GM19468 (cell line): ENCODE results near the gene PSMB3.
"Not testable (repeated sequence)": the region's sequence is repeated elsewhere in the genome, so short reads cannot be mapped to it uniquely, and the experiment has no call there.

Experiments
- ATAC-seq: cut with Tn5 transposase; IDR thresholded peaks from one replicate; pipeline ENCODE4 v1.9.1; 2021; ENCODE audit warnings: mild to moderate bottlenecking, moderate library complexity, moderate number of reproducible peaks; ENCODE audit not compliant: unreplicated experiment; ENCODE audit errors: extremely low read depth

The PSMB3 gene

DNA sequence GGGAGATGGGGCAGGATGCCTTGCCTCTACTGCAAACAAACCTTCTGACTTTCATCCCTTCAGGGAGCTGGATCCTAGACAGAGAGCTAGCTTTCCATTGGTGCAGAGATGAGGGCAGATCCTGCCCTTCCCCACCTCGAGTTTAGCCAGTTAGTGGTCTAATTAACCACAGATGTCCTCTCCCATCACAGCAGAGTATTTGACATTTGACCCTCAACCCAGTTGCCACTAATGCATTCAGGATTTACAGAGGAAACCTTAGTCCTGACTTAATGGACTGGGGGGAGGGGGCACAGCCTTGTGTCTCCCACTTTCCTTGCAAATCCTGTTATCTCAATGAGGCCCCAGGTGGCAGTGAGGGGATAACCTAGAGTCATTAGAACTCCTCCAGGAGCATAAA lies 36.6 kb downstream of the PSMB3 start:
- ATAC-seq: no peak

DNA sequence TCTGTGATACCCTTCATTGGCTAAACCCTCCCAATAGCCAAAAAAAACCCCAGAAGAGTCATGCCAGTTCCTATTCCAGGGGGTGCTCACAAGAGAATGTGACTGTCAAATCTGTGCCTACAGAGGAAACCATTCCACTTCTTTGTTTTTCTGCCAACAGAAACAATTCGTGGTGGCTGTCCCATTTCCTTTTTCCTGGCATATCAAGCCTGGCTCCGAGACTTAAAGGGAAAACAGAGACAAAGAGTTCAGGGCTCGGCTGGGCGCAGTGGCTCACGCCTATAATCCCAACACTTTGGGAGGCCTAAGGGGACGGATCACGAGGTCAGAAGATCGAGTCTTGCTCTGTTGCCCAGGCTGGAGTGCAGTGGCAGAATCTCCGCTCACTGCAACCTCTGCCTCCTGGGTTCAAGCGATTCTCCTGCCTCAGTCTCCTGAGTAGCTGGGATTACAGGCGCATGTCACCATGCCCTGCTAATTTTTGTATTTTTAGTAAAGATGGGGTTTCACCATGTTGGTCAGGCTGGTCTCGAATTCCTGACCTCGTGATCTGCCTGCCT lies 37.7 kb downstream of the PSMB3 start:
- ATAC-seq: not testable (repeated sequence)

DNA sequence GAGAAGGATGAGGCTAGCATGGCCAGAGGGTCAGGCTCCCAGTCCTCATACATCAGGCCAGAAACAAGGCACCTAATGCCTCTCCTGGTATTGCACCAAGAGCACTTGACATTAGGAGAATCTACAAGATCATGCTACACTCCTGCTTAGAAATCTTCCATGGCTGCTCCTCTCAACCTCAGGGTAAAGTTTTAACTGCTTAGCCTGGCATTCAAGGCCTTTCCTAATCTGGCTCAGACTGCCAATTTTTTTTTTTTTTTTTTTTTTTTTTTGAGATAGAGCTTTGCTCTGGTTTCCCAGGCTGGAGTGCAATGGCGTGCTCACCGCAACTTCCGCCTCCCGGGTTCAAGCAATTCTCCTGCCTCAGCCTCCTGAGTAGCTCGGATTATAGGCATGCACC lies 38.6 kb downstream of the PSMB3 start:
- ATAC-seq: no peak

DNA sequence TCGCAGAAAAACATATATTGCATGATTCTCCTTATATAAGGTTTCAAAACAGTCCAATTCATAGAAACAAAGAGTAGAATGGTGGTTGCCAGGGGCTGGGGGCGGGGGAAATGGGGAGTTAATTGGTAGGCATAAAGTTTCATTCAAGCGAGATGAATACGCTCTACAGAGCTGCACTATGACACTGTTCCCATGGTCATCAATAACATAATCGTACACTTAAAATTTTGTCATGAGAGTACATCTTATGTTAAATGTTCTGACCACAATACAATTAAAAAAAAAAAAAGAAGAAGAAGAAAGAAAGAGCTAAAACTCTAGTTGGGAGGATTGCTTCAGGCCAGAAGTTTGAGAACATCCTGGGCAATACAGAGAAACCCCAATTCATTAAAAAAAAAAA lies 41.7 kb downstream of the PSMB3 start:
- ATAC-seq: no peak

DNA sequence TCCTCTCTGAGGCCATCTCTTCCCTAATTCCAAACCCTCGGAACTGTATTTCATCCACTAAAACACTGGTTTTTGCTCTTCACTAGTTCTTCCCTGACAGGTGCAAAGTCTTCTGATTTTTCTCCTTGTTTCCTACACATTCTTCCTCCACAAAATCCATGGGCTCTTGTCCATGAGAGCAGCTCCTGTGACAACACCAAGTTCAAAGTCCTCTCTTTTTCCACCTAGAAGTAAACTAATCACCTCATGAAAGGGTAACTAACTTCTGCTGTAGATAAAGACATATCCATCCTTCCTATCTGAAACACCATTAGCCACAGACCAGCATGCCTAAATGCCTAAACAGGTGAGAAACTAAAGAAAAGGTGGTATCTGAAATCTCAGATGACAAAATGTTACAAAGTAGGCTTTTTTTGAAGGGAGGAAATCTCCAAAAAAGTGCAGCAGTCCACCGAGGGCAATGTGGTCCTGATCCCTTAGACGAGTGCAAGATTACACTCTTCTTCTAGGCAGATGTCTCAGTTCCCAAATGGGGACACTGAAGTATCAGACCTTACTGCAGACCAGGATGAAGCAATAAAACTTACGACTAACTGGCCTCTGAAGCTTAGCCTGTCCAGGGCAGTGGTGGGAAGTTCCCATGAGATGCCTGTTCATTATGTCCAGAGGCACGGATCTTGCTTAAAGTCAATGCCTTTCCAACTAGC lies 44.1 kb downstream of the PSMB3 start:
- no peak for ATAC-seq

DNA sequence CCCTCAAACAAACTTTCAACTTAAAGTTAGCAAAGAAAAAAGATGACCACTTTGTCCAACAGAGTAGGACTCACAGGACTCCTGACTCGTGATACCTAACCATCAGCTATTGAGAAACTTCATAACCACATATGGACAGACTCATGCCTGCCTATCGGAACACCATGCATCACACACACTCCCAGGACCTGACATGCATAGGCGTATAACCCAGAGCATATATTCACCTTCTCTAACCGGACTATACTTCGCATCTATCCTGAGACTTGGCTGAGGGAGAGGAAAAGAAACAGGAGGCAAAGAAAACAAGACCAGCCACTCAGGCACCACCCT lies 44.6 kb downstream of the PSMB3 start:
- no peak for ATAC-seq

DNA sequence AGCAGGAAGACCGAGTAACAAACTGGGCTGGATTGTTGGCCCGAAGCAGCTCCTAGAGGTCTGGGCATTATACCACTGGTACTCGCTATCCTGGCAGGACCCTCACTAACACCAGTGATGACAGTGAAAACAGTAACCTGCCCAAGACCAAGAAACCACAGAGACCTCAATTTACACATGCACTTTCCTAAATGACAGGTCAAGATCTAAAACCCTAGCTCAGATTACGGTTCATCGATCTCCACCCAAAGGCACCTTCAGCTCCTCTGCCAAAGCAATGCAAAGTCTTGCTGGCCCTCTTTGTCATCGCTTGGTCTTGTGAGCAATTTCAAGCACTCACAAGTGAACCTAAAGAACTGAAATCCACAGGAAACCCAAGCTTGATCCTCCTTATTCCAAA lies 45.3 kb downstream of the PSMB3 start:
- ATAC-seq: no peak

DNA sequence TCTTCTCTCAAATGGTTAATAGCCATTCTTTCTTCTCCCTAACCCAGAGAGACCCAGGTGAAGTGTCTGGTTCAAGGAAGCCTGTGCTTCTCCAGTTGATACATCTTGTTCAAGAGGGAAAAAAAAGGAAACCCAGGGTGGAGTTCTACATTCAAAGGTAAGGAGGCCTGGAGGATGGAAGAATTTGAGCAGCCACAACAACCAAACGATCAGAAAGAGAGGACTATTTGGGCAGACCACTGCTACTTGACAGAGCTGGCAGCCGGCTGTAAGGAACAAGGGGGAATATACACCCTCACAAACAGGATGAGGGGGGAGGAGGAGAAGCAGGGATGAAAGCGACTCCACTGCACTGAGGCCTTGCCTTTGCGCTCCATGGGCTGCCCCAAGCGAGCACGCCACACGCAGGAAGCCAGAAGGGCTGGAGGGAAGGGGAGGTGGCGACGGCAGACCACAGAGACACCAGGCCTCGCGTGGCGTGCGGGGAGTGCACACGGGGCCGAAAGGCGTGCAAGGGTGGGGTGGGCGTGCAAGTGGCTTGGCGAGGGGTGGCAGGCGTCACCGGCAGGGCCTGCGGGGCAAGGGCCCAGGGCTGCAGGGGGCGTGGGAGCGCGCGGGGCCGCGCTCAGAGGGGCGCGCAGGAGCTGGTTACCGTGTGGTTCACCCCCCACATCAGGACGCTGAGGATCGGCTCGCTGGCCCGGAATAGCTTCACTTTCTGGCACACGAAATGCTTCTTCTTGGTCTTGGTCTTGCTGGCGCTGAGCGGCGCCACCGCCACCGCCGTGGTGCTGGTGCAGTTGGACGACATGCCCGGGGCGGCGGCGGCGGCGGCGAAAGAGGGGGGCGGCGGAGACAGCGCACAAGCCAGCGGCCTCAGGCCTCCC lies 46.3 kb downstream of the PSMB3 start:
- ATAC-seq: no peak

DNA sequence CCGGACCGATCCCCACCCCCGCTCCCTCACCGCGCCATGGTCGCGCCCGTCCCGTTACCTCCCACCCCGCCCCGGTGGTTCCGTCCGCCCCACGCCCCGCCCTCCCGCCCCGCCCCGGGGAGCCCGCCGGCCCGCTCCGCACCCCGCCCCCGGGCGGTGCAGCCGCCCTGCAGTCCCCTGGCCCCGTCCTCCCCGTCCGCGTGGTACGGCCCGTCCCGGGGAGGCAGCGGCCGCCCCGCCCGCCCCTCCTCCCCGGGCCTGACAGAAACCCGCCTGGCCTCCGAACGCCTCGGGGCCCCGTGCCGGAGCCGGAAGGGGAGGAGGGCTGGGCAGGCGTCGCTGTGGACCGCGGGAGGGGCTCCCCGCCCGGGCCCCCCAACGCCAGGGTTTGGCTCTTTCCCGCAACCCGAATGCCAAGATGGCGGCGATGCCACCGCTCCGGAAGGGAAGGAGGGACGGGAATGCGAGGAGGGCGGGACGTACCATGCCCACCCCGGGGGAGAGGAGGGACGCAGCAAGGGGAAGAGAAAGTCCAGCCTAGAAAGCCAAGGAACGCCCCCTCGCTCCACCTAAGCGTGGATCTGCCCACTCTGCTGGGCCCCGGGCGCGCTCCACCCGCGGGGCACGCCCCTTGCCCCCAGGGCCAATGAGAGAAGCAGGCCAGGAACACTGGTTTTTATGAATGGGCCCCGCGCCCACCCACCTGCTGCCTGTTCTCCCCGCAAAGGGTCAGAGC lies 47.1 kb downstream of the PSMB3 start, which contains the start of gene PIP4K2B:
Gene PIP4K2B (minus strand): TSS at position 56 of the 736 bp plus-strand sequence. CDS start 132 bp downstream, outside the sequence.
- ATAC-seq: peak; percentile 40

DNA sequence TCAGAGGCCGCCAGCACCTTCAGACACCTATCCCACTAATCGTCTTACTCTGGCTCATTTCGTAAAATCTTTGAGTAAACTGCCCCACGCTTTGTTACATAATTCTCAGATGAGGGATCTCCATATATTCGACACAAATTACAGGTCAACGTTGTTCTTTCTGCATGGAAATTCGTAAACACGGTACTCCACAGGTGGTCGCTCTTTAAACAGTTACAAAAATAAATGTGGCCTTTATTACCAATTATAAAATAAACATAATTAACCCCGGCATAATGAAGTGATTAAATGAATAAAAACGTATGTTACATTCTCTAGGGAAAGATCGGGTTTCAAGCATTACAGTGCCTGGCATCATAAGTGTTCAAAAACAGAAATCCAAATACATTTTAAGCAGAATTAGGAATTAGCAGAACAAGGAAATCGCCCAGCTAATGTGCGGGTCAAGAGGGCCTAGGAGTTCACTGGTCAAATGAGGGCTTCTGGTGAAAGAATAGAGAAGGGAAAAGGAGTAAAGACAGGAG lies 47.8 kb downstream of the PSMB3 start:
- no peak for ATAC-seq

DNA sequence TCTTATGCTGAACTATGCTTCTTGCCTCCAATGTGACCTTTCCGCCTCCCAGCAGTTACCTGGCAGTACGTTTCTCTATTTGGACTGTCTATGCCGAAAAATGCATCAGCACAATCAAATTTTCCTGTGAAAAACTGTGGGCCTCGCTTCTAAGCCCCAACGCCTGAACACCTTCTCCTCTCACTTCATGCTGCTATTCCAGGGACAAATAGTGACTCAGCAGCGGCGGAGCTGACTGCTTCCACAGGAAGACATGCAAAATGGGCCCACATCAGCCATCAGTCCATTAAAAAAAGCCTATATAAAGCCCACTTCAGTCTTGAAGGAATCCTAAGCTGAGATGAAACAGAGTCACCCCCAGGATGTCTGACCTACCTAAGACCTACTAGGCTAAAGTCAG lies 57.3 kb downstream of the PSMB3 start:
- ATAC-seq: no peak
